ENCODE results near the gene HSPB9.

Gene HSPB9

GRCh38 chr17:42101513-42102292 lies 20.9 kb upstream of the HSPB9 start:
- peak; percentile 66 for DNase-seq (ENCODE audit: low spot score)

- no peak for DNase-seq (ENCODE audit: low spot score)
Observed at GRCh38 chr17:42103221-42103954, 19.2 kb upstream of the HSPB9 start.

- DNase-seq (ENCODE audit: low spot score) = no peak
Observed at GRCh38 chr17:42104264-42104663, 18.3 kb upstream of the HSPB9 start.

- DNase-seq (ENCODE audit: low spot score) = no peak
Observed at GRCh38 chr17:42106009-42106408, 16.6 kb upstream of the HSPB9 start.

GRCh38 chr17:42107124-42107523 lies 15.5 kb upstream of the HSPB9 start:
- no peak for DNase-seq (ENCODE audit: low spot score)

GRCh38 chr17:42107597-42108576 lies 14.7 kb upstream of the HSPB9 start:
- DNase-seq (ENCODE audit: low spot score) = peak; percentile 85

GRCh38 chr17:42109086-42109485 lies 13.5 kb upstream of the HSPB9 start:
- DNase-seq (ENCODE audit: low spot score) = no peak

GRCh38 chr17:42110301-42111264 lies 12.0 kb upstream of the HSPB9 start:
- DNase-seq (ENCODE audit: low spot score) = no peak

- DNase-seq (ENCODE audit: low spot score) = no peak
Observed at GRCh38 chr17:42111265-42111636, 11.4 kb upstream of the HSPB9 start.

GRCh38 chr17:42111871-42112551 lies 10.6 kb upstream of the HSPB9 start:
- DNase-seq (ENCODE audit: low spot score) = peak; percentile 14

- peak; percentile 80 for DNase-seq (ENCODE audit: low spot score)
Observed at GRCh38 chr17:42112552-42113176, 9.9 kb upstream of the HSPB9 start, which contains the start of gene DHX58. Gene DHX58 (minus strand): TSS chr17:42112714. CDS start chr17:42111892, 822 bp downstream.

- no peak for DNase-seq (ENCODE audit: low spot score)
Observed at GRCh38 chr17:42113293-42114069, 9.1 kb upstream of the HSPB9 start.

GRCh38 chr17:42114118-42114517 lies 8.5 kb upstream of the HSPB9 start:
- no peak for DNase-seq (ENCODE audit: low spot score)

GRCh38 chr17:42116705-42117396 lies 5.8 kb upstream of the HSPB9 start:
- peak; percentile 83 for DNase-seq (ENCODE audit: low spot score)

GRCh38 chr17:42117397-42118125 lies 5.0 kb upstream of the HSPB9 start:
- no peak for DNase-seq (ENCODE audit: low spot score)

GRCh38 chr17:42118126-42118510 lies 4.5 kb upstream of the HSPB9 start:
- DNase-seq (ENCODE audit: low spot score) = no peak

- DNase-seq (ENCODE audit: low spot score) = peak; percentile 25
Observed at GRCh38 chr17:42118545-42118944, 4.1 kb upstream of the HSPB9 start.

GRCh38 chr17:42119301-42119700 lies 3.3 kb upstream of the HSPB9 start:
- DNase-seq (ENCODE audit: low spot score) = no peak
